HUES64 (cell line): Measurements from ENCODE around the gene GFOD1.
A peak's percentile ranks its signal among the peaks of the same experiment; 100 is the strongest.

Experiments used
- H3K27ac ChIP-seq: 2 replicates; pipeline ENCODE4 v1.7.0; 2013; ENCODE audit warnings: low read depth, low read length, inconsistent platforms
- H3K27me3 ChIP-seq: 2 replicates; pipeline ENCODE4 v1.6.1; 2013; ENCODE audit warnings: mild to moderate bottlenecking, low read length; ENCODE audit not compliant: insufficient read depth
- H3K36me3 ChIP-seq: 2 replicates; pipeline ENCODE4 v1.6.1; 2013; ENCODE audit warnings: mild to moderate bottlenecking, low read length; ENCODE audit not compliant: insufficient read depth
- H3K4me1 ChIP-seq: 2 replicates; pipeline ENCODE4 v1.6.1; 2013; ENCODE audit warnings: mild to moderate bottlenecking, low read length, moderate library complexity; ENCODE audit not compliant: insufficient read depth
- H3K4me3 ChIP-seq: 2 replicates; pipeline ENCODE4 v1.5.1; 2013; ENCODE audit warnings: mild to moderate bottlenecking, low read length, moderate library complexity
- H3K9ac ChIP-seq: 2 replicates; pipeline ENCODE4 v1.6.1; 2013; ENCODE audit warnings: mild to moderate bottlenecking, low read depth, low read length
- H3K9me3 ChIP-seq: 2 replicates; pipeline ENCODE4 v1.6.1; 2013; ENCODE audit warnings: low read depth, low read length; ENCODE audit not compliant: insufficient read depth
- WGBS: fragments of 150-250, 120-280 bp; methylation state at CpG from one replicate; pipeline ENCODE4 v1.1.7; 2013; ENCODE audit warnings: missing lambda C conversion rate; 5-methylcytosine and 5-hydroxymethylcytosine counted together

GFOD1 gene

GRCh38 chr6:13471184-13471583 lies 16.2 kb downstream of the GFOD1 start:
- no peak overlapping the region for H3K27ac ChIP-seq
- H3K9ac ChIP-seq, result no peak overlapping the region
- no peaks in the 10 kb centered on the region for H3K27me3 ChIP-seq
- no peaks in the 10 kb centered on the region; the same call in 1 of the 2 replicates for H3K9me3 ChIP-seq
- no peaks in the 10 kb centered on the region for H3K36me3 ChIP-seq
- peaks cover 9% of the 10 kb centered on the region for H3K4me1 ChIP-seq
- no peak overlapping the region for H3K4me3 ChIP-seq
- WGBS, result 59% methylated on average over 4 of the region's 4 CpGs

GRCh38 chr6:13470238-13471140 lies 16.9 kb downstream of the GFOD1 start:
- Histone ChIP-seq H3K27me3 (no peaks in the 10 kb centered on the region), H3K27ac (no peak overlapping the region), H3K9ac (no peak overlapping the region), H3K36me3 (no peaks in the 10 kb centered on the region), H3K4me3 (no peak overlapping the region), H3K4me1 (peaks cover 12% of the 10 kb centered on the region), H3K9me3 (no peaks in the 10 kb centered on the region)
- WGBS, result 74% methylated on average over 10 of the region's 10 CpGs

GRCh38 chr6:13469693-13470092 lies 17.7 kb downstream of the GFOD1 start:
- Histone ChIP-seq H3K4me3 (no peak overlapping the region), H3K9me3 (no peaks in the 10 kb centered on the region), H3K27me3 (no peaks in the 10 kb centered on the region), H3K27ac (no peak overlapping the region), H3K9ac (no peak overlapping the region), H3K36me3 (no peaks in the 10 kb centered on the region), H3K4me1 (peaks cover 17% of the 10 kb centered on the region)
- WGBS, result 88% methylated on average over 2 of the region's 2 CpGs

- Histone ChIP-seq H3K4me1 (peaks cover 17% of the 10 kb centered on the region), H3K27ac (no peak overlapping the region), H3K27me3 (no peaks in the 10 kb centered on the region), H3K36me3 (no peaks in the 10 kb centered on the region), H3K9me3 (no peaks in the 10 kb centered on the region), H3K4me3 (no peak overlapping the region), H3K9ac (no peak overlapping the region)
- WGBS, result 82% methylated on average over 1 of the region's 1 CpG
Observed at GRCh38 chr6:13468839-13469238, 18.6 kb downstream of the GFOD1 start.

GRCh38 chr6:13467216-13467600 lies 20.2 kb downstream of the GFOD1 start:
- H3K9me3 ChIP-seq, result no peaks in the 10 kb centered on the region
- H3K9ac ChIP-seq, result no peak overlapping the region
- H3K36me3 ChIP-seq, result no peaks in the 10 kb centered on the region
- no peaks in the 10 kb centered on the region for H3K27me3 ChIP-seq
- H3K4me1 ChIP-seq, result peaks cover 30% of the 10 kb centered on the region
- WGBS, result 98% methylated on average over 3 of the region's 3 CpGs
- no peak overlapping the region for H3K4me3 ChIP-seq
- H3K27ac ChIP-seq, result no peak overlapping the region

GRCh38 chr6:13466304-13467215 lies 20.8 kb downstream of the GFOD1 start:
- H3K36me3 ChIP-seq, result no peaks in the 10 kb centered on the region
- no peaks in the 10 kb centered on the region for H3K9me3 ChIP-seq
- no peak overlapping the region for H3K9ac ChIP-seq
- 91% methylated on average over 6 of the region's 6 CpGs for WGBS
- no peak overlapping the region for H3K27ac ChIP-seq
- H3K4me3 ChIP-seq, result no peak overlapping the region
- peaks cover 36% of the 10 kb centered on the region for H3K4me1 ChIP-seq
- no peaks in the 10 kb centered on the region for H3K27me3 ChIP-seq

- H3K9me3 ChIP-seq, result no peaks in the 10 kb centered on the region
- peaks cover 38% of the 10 kb centered on the region for H3K4me1 ChIP-seq
- no peaks in the 10 kb centered on the region for H3K27me3 ChIP-seq
- H3K27ac ChIP-seq, result no peak overlapping the region
- WGBS, result 97% methylated on average over 1 of the region's 1 CpG
- H3K36me3 ChIP-seq, result no peaks in the 10 kb centered on the region
- H3K9ac ChIP-seq, result no peak overlapping the region
- H3K4me3 ChIP-seq, result no peak overlapping the region
Observed at GRCh38 chr6:13465734-13466133, 21.7 kb downstream of the GFOD1 start.

GRCh38 chr6:13463941-13464340 lies 23.5 kb downstream of the GFOD1 start:
- H3K4me1 ChIP-seq, result peaks cover 31% of the 10 kb centered on the region
- no peaks in the 10 kb centered on the region for H3K27me3 ChIP-seq
- no peaks in the 10 kb centered on the region for H3K9me3 ChIP-seq
- H3K36me3 ChIP-seq, result no peaks in the 10 kb centered on the region
- H3K4me3 ChIP-seq, result no peak overlapping the region
- 85% methylated on average over 4 of the region's 4 CpGs for WGBS
- no peak overlapping the region for H3K9ac ChIP-seq
- no peak overlapping the region for H3K27ac ChIP-seq

GRCh38 chr6:13463328-13463717 lies 24.1 kb downstream of the GFOD1 start:
- Histone ChIP-seq H3K36me3 (no peaks in the 10 kb centered on the region), H3K9me3 (no peaks in the 10 kb centered on the region), H3K4me1 (peaks cover 31% of the 10 kb centered on the region), H3K27me3 (no peaks in the 10 kb centered on the region), H3K9ac (no peak overlapping the region), H3K4me3 (no peak overlapping the region), H3K27ac (no peak overlapping the region)
- 88% methylated on average over 6 of the region's 8 CpGs for WGBS

GRCh38 chr6:13462458-13463327 lies 24.7 kb downstream of the GFOD1 start:
- H3K4me3 ChIP-seq, result peak overlapping the region; percentile 25
- H3K27ac ChIP-seq, result peak overlapping the region; percentile 23; the same call in 1 of the 2 replicates
- no peaks in the 10 kb centered on the region for H3K27me3 ChIP-seq
- WGBS, result 24% methylated on average over 12 of the region's 12 CpGs
- peaks cover 31% of the 10 kb centered on the region for H3K4me1 ChIP-seq
- no peaks in the 10 kb centered on the region for H3K9me3 ChIP-seq
- no peak overlapping the region; the same call in 1 of the 2 replicates for H3K9ac ChIP-seq
- H3K36me3 ChIP-seq, result no peaks in the 10 kb centered on the region
